Posterior cingulate gyrus (tissue), 11 donors: ENCODE results near the gene C12orf76.
"Not testable (repeated sequence)": the region's sequence is repeated elsewhere in the genome, so short reads cannot be mapped to it uniquely, and the experiment has no call there.

Experiments
- DNase-seq, 10 donors: peaks; one replicate each; pipeline versions ENCODE4 v3.0.0 to v3.0.0-alpha.2; 2020 to 2021; ENCODE audit warnings: mixed read lengths in 3 of 10
- intact Hi-C: fragments of 100-400 bp; cut with DNase I; formaldehyde crosslinking; loops from one replicate; pipeline ENCODE4 v1.15.1; 2023

Gene C12orf76

GRCh38 chr12:110067531-110067930 is 19.2 kb upstream of the C12orf76 start:
- intact Hi-C loops = no loop called here
- peak in 1 of 10 donors; percentile 28 for DNase-seq

- intact Hi-C loops = no loop called here
- DNase-seq = no peak
Measured at GRCh38 chr12:110065540-110065939, 17.2 kb upstream of the C12orf76 start.

- intact Hi-C loops = no loop called here
- no peak for DNase-seq
Measured at GRCh38 chr12:110062241-110062640, 13.9 kb upstream of the C12orf76 start.

- intact Hi-C loops = no loop called here
- no peak for DNase-seq
Measured at GRCh38 chr12:110059651-110060000, 11.3 kb upstream of the C12orf76 start.

GRCh38 chr12:110058875-110059615 is 10.7 kb upstream of the C12orf76 start:
- intact Hi-C loops = no loop called here
- peak in 4 of 10 donors; percentile 27 to 86 (median 76) for DNase-seq

- DNase-seq, intact Hi-C loops: not testable (repeated sequence)
Measured at GRCh38 chr12:110056643-110057042, 8.3 kb upstream of the C12orf76 start.

GRCh38 chr12:110055375-110056352 is 7.3 kb upstream of the C12orf76 start:
- DNase-seq = peak in 1 of 10 donors; percentile 20
- intact Hi-C loops = not testable (repeated sequence)

- peak in 1 of 10 donors; percentile 9 for DNase-seq
- intact Hi-C loops = no loop called here
Measured at GRCh38 chr12:110050927-110051326, 2.6 kb upstream of the C12orf76 start.

- intact Hi-C loops = not testable (repeated sequence)
- DNase-seq = peak in 1 of 10 donors; percentile 1
Measured at GRCh38 chr12:110049666-110050065, 1.3 kb upstream of the C12orf76 start.

- intact Hi-C loops = not testable (repeated sequence)
- peak in 1 of 10 donors; percentile 49 for DNase-seq
Measured at GRCh38 chr12:110049034-110049433, 712 bp upstream of the C12orf76 start.

GRCh38 chr12:110047297-110047940 is 903 bp downstream of the C12orf76 start:
- intact Hi-C loops = no loop called here
- peak in 1 of 10 donors; percentile 14 for DNase-seq

GRCh38 chr12:110046451-110047187 is 1.7 kb downstream of the C12orf76 start:
- intact Hi-C loops = no loop called here
- peak in 1 of 10 donors; percentile 5 for DNase-seq

- intact Hi-C loops = no loop called here
- no peak for DNase-seq
Measured at GRCh38 chr12:110042264-110042663, 6.1 kb downstream of the C12orf76 start.

- peak in 1 of 10 donors; percentile 8 for DNase-seq
Measured at GRCh38 chr12:110039085-110039807, 9.1 kb downstream of the C12orf76 start.

GRCh38 chr12:110038741-110039084 is 9.6 kb downstream of the C12orf76 start:
- DNase-seq = no peak
- intact Hi-C loops = loop anchor here (5.0 kb wide), 1 partner anchor 36 kb away; no protein-coding TSS in a partner anchor

More at GRCh38 chr12:110039085-110039807, 9.1 kb downstream of the C12orf76 start:
- intact Hi-C loops = loop anchor here (5.0 kb wide), 1 partner anchor 37 kb away; no protein-coding TSS in a partner anchor

GRCh38 chr12:110037315-110037714 is 11.0 kb downstream of the C12orf76 start:
- intact Hi-C loops = loop anchor here (5.0 kb wide), 1 partner anchor 35 kb away; no protein-coding TSS in a partner anchor
- DNase-seq = peak in 5 of 10 donors; percentile 19 to 91 (median 48)

- DNase-seq = no peak
- intact Hi-C loops = loop anchor here (5.0 kb wide), 1 partner anchor 33 kb away; no protein-coding TSS in a partner anchor
Measured at GRCh38 chr12:110035534-110036104, 12.7 kb downstream of the C12orf76 start.

- intact Hi-C loops = no loop called here
- DNase-seq = no peak
Measured at GRCh38 chr12:110033888-110034287, 14.4 kb downstream of the C12orf76 start.
